Neural cell (in vitro differentiated cells): ENCODE results near the gene TYMP. TPM values are rescaled to one million over a fixed set of nuclear protein-coding genes. Genes with fewer than 3 reads are reported as not detected.
"Not testable (repeated sequence)": the region's sequence is repeated elsewhere in the genome, so short reads cannot be mapped to it uniquely, and the experiment has no call there.

ENCODE experiments used
- H2AFZ ChIP-seq: fragments of 200-600, 300-800 bp; sonication (generic), shearing (Covaris generic); 2 replicates; pipeline ENCODE4 v1.6.0; 2014; ENCODE audit warnings: low read depth, mild to moderate bottlenecking, antibody characterized with exemption, low read length, moderate library complexity
- H3F3A ChIP-seq: fragments of 200-600 bp; shearing (Covaris generic); 2 replicates; pipeline ENCODE4 v1.6.1; 2016; ENCODE audit warnings: mild to moderate bottlenecking, moderate library complexity, mixed read lengths, antibody characterized with exemption, low read length; ENCODE audit not compliant: insufficient read depth, poor library complexity, severe bottlenecking
- H3K27ac ChIP-seq: fragments of 200-600, 300-800 bp; sonication (generic), shearing (Covaris generic); 2 replicates; pipeline ENCODE4 v1.5.1; 2014; ENCODE audit warnings: mild to moderate bottlenecking, low read length, moderate library complexity
- H3K27me3 ChIP-seq: fragments of 300-800, 200-600 bp; sonication (generic), shearing (Covaris generic); 2 replicates; pipeline ENCODE4 v1.6.0; 2014; ENCODE audit warnings: mild to moderate bottlenecking, low read depth, low read length, moderate library complexity; ENCODE audit not compliant: insufficient read depth
- H3K36me3 ChIP-seq: fragments of 300-800, 200-600 bp; sonication (generic), shearing (Covaris generic); 2 replicates; pipeline ENCODE4 v1.5.1; 2014; ENCODE audit warnings: mild to moderate bottlenecking, antibody characterized with exemption, low read length, moderate library complexity; ENCODE audit not compliant: insufficient read depth
- H3K4me2 ChIP-seq: fragments of 300-800, 200-600 bp; sonication (generic), shearing (Covaris generic); 2 replicates; pipeline ENCODE4 v1.6.0; 2014; ENCODE audit warnings: mild to moderate bottlenecking, low read length
- H3K4me3 ChIP-seq: fragments of 300-800, 200-600 bp; sonication (generic), shearing (Covaris generic); 2 replicates; pipeline ENCODE4 v1.5.1; 2014; ENCODE audit warnings: mild to moderate bottlenecking, low read length, moderate library complexity
- H3K79me2 ChIP-seq: fragments of 200-600 bp; shearing (Covaris generic); replicated peaks from 2 replicates; pipeline ENCODE4 v1.6.0; 2014; ENCODE audit warnings: mild to moderate bottlenecking, low read length, moderate library complexity; ENCODE audit not compliant: insufficient read depth
- H3K9ac ChIP-seq: fragments of 300-800, 200-600 bp; sonication (generic), shearing (Covaris generic); 2 replicates; pipeline ENCODE4 v1.6.1; 2016; ENCODE audit warnings: mild to moderate bottlenecking, low read length, mixed read lengths
- H3K9me2 ChIP-seq: fragments of 200-600 bp; shearing (Covaris generic); 2 replicates; pipeline ENCODE4 v1.6.1; 2016; ENCODE audit warnings: mild to moderate bottlenecking, low read length, mixed read lengths; ENCODE audit not compliant: insufficient read depth
- H3K9me3 ChIP-seq: fragments of 200-600, 300-800 bp; sonication (generic), shearing (Covaris generic); 2 replicates; pipeline ENCODE4 v1.6.1; 2016; ENCODE audit warnings: mild to moderate bottlenecking, mixed run types, low read length, moderate library complexity, mixed read lengths
- H4K20me1 ChIP-seq: fragments of 200-600 bp; shearing (Covaris generic); 2 replicates; pipeline ENCODE4 v1.6.1; 2016; ENCODE audit warnings: mild to moderate bottlenecking, mixed run types; ENCODE audit not compliant: insufficient read depth
- CTCF ChIP-seq: fragments of 450-650 bp; IDR thresholded peaks from 2 replicates; pipeline ENCODE4 v1.5.1; 2014; ENCODE audit warnings: antibody characterized with exemption, mild to moderate bottlenecking, moderate library complexity; ENCODE audit not compliant: poor library complexity, severe bottlenecking
- EP300 ChIP-seq: fragments of 450-650 bp; conservative IDR thresholded peaks from 2 replicates; pipeline ENCODE4 v1.6.1; 2014; ENCODE audit warnings: antibody characterized with exemption, mild to moderate bottlenecking, moderate library complexity; ENCODE audit not compliant: poor library complexity, severe bottlenecking
- POLR2AphosphoS5 ChIP-seq: IDR thresholded peaks from 2 replicates; pipeline ENCODE4 v1.6.1; 2012
- RAD21 ChIP-seq: fragments of 450-650 bp; conservative IDR thresholded peaks from 2 replicates; pipeline ENCODE4 v1.6.1; 2014; ENCODE audit warnings: antibody characterized with exemption, mild to moderate bottlenecking, moderate library complexity
- REST ChIP-seq: IDR thresholded peaks from 2 replicates; pipeline ENCODE4 v1.6.1; 2012; ENCODE audit warnings: borderline replicate concordance
- SMC3 ChIP-seq: fragments of 450-650 bp; conservative IDR thresholded peaks from 2 replicates; pipeline ENCODE4 v1.6.1; 2014; ENCODE audit warnings: antibody characterized with exemption, mild to moderate bottlenecking, moderate library complexity; ENCODE audit not compliant: poor library complexity
- TAF1 ChIP-seq: IDR thresholded peaks from 2 replicates; pipeline ENCODE4 v1.6.1; 2012; ENCODE audit warnings: low read depth
- polyA plus RNA-seq: library from polyadenylated mRNA; depleted of rRNA; stranded (reverse); fragments of >200 nt; gene quantifications from 2 replicates; pipeline ENCODE4 v1.2.3, GENCODE V29; 2014

TYMP gene
- polyA plus RNA-seq, 1 donor from 2014 or later, result 0.87 TPM

- Histone ChIP-seq H3K9me2 (no peaks in the 10 kb centered on the region), H4K20me1 (no peaks in the 10 kb centered on the region), H3K9ac (no peak overlapping the region), H3K9me3 (no peaks in the 10 kb centered on the region), H3K27me3 (peaks cover 13% of the 10 kb centered on the region), H3K36me3 (no peaks in the 10 kb centered on the region), H3K4me3 (no peak overlapping the region), H2AFZ (no peak overlapping the region), H3K27ac (no peak overlapping the region), H3K79me2 (no peaks in the 10 kb centered on the region), H3K4me2 (no peak overlapping the region), H3F3A (no peaks in the 10 kb centered on the region)
- no peak for TF ChIP-seq CTCF
- TF ChIP-seq TAF1, result no peak
- TF ChIP-seq SMC3, result no peak
- no peak for TF ChIP-seq EP300
Measured at GRCh38 chr22:50544746-50545253, 15.0 kb upstream of the TYMP start.

GRCh38 chr22:50544078-50544745 is 14.4 kb upstream of the TYMP start:
- Histone ChIP-seq H3K27ac (no peak overlapping the region), H3K9me2 (no peaks in the 10 kb centered on the region), H3K79me2 (no peaks in the 10 kb centered on the region), H3K9ac (no peak overlapping the region), H3K36me3 (no peaks in the 10 kb centered on the region), H3F3A (no peaks in the 10 kb centered on the region), H3K27me3 (peaks cover 13% of the 10 kb centered on the region), H2AFZ (no peak overlapping the region), H3K4me3 (peak overlapping the region; percentile 33), H3K9me3 (no peaks in the 10 kb centered on the region), H4K20me1 (no peaks in the 10 kb centered on the region), H3K4me2 (no peak overlapping the region)
- TF ChIP-seq POLR2AphosphoS5 (no peak), RAD21 (peak; percentile 10), CTCF (peak; percentile 61)

- H3F3A ChIP-seq, result no peaks in the 10 kb centered on the region
- H3K4me2 ChIP-seq, result no peak overlapping the region
- H3K9me3 ChIP-seq, result no peaks in the 10 kb centered on the region
- H3K9ac ChIP-seq, result no peak overlapping the region
- no peaks in the 10 kb centered on the region for H3K36me3 ChIP-seq
- H3K79me2 ChIP-seq, result no peaks in the 10 kb centered on the region
- peaks cover 13% of the 10 kb centered on the region for H3K27me3 ChIP-seq
- TF ChIP-seq CTCF (no peak), SMC3 (no peak), REST (no peak), RAD21 (no peak), TAF1 (no peak)
- no peak overlapping the region for H3K4me3 ChIP-seq
- no peak overlapping the region for H2AFZ ChIP-seq
- H3K27ac ChIP-seq, result no peak overlapping the region
- H3K9me2 ChIP-seq, result no peaks in the 10 kb centered on the region
- H4K20me1 ChIP-seq, result no peaks in the 10 kb centered on the region
Measured at GRCh38 chr22:50542416-50542927, 12.7 kb upstream of the TYMP start.

- H3K9me2 ChIP-seq, H3K9me3 ChIP-seq, H3K9ac ChIP-seq, H3K27ac ChIP-seq, H3K36me3 ChIP-seq, H3F3A ChIP-seq, H2AFZ ChIP-seq, H4K20me1 ChIP-seq, H3K4me3 ChIP-seq, H3K4me2 ChIP-seq, H3K79me2 ChIP-seq: not testable (repeated sequence)
- peaks cover 13% of the 10 kb centered on the region for H3K27me3 ChIP-seq
Measured at GRCh38 chr22:50541667-50542026, 11.8 kb upstream of the TYMP start.
